ENCODE data around the gene CDON. TPM values are rescaled to one million over a fixed set of nuclear protein-coding genes. Genes with fewer than 3 reads are reported as not detected.

The CDON gene
- total RNA-seq, 1 experiment from 2014 or later = 17.1 TPM

DNA sequence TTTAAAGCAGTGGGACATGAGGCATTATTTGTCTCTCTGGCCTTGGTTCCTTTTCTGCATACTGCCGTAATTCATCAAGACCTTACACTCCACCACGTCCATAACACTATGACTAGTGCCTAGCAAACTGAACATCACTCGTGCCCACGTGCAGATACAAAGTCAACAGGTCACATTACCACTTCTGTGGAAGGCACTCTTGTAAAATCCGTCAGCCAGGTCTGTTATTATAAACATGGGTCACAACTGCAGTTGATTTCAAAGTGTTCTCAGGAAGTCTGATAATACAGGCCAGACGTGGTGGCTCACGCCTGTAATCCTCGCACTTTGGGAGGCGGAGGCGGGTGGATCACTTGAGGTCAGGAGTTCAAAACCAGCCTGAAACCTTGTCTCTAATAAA, 102.7 kb downstream of the CDON start:
- no TSS peak for BruUV-seq (replicated peaks)
- H3K4me3 ChIP-seq (ENCODE audit: low read depth in 2 of 2, low read length in 2 of 2) = no peak overlapping the region
- H3K36me3 ChIP-seq (ENCODE audit: control insufficient read depth, insufficient read depth, low read length) = no peaks in the 10 kb centered on the region
- POLR2A ChIA-PET = no interaction called here
- H3K27me3 ChIP-seq (ENCODE audit: control insufficient read depth, insufficient read depth, low read length) = no peaks in the 10 kb centered on the region
- no peak overlapping the region for H3K27ac ChIP-seq (ENCODE audit: low read length)
- CTCF ChIA-PET = no interaction called here
- ATAC-seq (no peak), DNase-seq (ENCODE audit: low read depth, low spot score) (no peak)
- H3K9me3 ChIP-seq (ENCODE audit: control insufficient read depth, insufficient read depth, low read depth, low read length) = peaks cover 12% of the 10 kb centered on the region
- H3K4me1 ChIP-seq (ENCODE audit: control insufficient read depth, insufficient read depth, low read length) = no peaks in the 10 kb centered on the region
- in situ Hi-C loops (cut with HindIII; ENCODE audit: low pct_unique_long_range_greater_than_20kb, low sequenced_read_pairs) = no loop called here
- intact Hi-C loops (cut with micrococcal nuclease; ENCODE audit: unreplicated experiment) = no loop called here
- TF ChIP-seq SIN3A (IDR thresholded peaks at IDR 0.05; ENCODE audit: borderline replicate concordance, insufficient read depth, low read depth, low read length) = no peak
- TF ChIP-seq, protein P1, sequence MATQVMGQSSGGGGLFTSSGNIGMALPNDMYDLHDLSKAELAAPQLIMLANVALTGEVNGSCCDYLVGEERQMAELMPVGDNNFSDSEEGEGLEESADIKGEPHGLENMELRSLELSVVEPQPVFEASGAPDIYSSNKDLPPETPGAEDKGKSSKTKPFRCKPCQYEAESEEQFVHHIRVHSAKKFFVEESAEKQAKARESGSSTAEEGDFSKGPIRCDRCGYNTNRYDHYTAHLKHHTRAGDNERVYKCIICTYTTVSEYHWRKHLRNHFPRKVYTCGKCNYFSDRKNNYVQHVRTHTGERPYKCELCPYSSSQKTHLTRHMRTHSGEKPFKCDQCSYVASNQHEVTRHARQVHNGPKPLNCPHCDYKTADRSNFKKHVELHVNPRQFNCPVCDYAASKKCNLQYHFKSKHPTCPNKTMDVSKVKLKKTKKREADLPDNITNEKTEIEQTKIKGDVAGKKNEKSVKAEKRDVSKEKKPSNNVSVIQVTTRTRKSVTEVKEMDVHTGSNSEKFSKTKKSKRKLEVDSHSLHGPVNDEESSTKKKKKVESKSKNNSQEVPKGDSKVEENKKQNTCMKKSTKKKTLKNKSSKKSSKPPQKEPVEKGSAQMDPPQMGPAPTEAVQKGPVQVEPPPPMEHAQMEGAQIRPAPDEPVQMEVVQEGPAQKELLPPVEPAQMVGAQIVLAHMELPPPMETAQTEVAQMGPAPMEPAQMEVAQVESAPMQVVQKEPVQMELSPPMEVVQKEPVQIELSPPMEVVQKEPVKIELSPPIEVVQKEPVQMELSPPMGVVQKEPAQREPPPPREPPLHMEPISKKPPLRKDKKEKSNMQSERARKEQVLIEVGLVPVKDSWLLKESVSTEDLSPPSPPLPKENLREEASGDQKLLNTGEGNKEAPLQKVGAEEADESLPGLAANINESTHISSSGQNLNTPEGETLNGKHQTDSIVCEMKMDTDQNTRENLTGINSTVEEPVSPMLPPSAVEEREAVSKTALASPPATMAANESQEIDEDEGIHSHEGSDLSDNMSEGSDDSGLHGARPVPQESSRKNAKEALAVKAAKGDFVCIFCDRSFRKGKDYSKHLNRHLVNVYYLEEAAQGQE (IDR thresholded peaks at IDR 0.05; ENCODE audit: insufficient read depth in 1 of 2, low read depth in 2 of 2, low read length in 1 of 2) = no peak
- no peak for TF ChIP-seq TCF7L2 (IDR thresholded peaks at IDR 0.05; ENCODE audit: low read depth, low read length)
- TF ChIP-seq CTCF (IDR thresholded peaks at IDR 0.05) = no peak
- TF ChIP-seq POLR2AphosphoS5 (IDR thresholded peaks at IDR 0.05; ENCODE audit: low read depth, low read length) = no peak

- POLR2A ChIA-PET = no interaction called here
- no peak overlapping the region for H3K4me3 ChIP-seq (ENCODE audit: low read depth in 2 of 2, low read length in 2 of 2)
- H3K36me3 ChIP-seq (ENCODE audit: control insufficient read depth, insufficient read depth, low read length) = no peaks in the 10 kb centered on the region
- intact Hi-C loops (cut with micrococcal nuclease; ENCODE audit: unreplicated experiment) (no loop called here), in situ Hi-C loops (cut with HindIII; ENCODE audit: low pct_unique_long_range_greater_than_20kb, low sequenced_read_pairs) (no loop called here)
- H3K27me3 ChIP-seq (ENCODE audit: control insufficient read depth, insufficient read depth, low read length) = no peaks in the 10 kb centered on the region
- H3K4me1 ChIP-seq (ENCODE audit: control insufficient read depth, insufficient read depth, low read length) = no peaks in the 10 kb centered on the region
- DNase-seq (ENCODE audit: low read depth, low spot score) (no peak), ATAC-seq (no peak)
- no peak overlapping the region for H3K27ac ChIP-seq (ENCODE audit: low read length)
- no peak for TF ChIP-seq CTCF (IDR thresholded peaks at IDR 0.05)
- no peak for TF ChIP-seq POLR2AphosphoS5 (IDR thresholded peaks at IDR 0.05; ENCODE audit: low read depth, low read length)
- no peak for TF ChIP-seq SIN3A (IDR thresholded peaks at IDR 0.05; ENCODE audit: borderline replicate concordance, insufficient read depth, low read depth, low read length)
- no peak for TF ChIP-seq TCF7L2 (IDR thresholded peaks at IDR 0.05; ENCODE audit: low read depth, low read length)
- TF ChIP-seq, protein P1 (IDR thresholded peaks at IDR 0.05; ENCODE audit: insufficient read depth in 1 of 2, low read depth in 2 of 2, low read length in 1 of 2) = no peak
- CTCF ChIA-PET = no interaction called here
- BruUV-seq (replicated peaks) = TSS peak; percentile 50
- H3K9me3 ChIP-seq (ENCODE audit: control insufficient read depth, insufficient read depth, low read depth, low read length) = peaks cover 12% of the 10 kb centered on the region
These were observed 103.2 kb downstream of the CDON start for GRCh38 chr11:125959511-125959910.

Measured in Panc1 (cell line).